MM.1S (cell line): ENCODE data around the gene PLSCR1.

Source experiments
- DNase-seq: peaks from one replicate; pipeline ENCODE4 v3.0.0-alpha.2; 2015
- H2AFZ ChIP-seq: fragments of 300-600 bp; sonication (generic); 2 replicates; pipeline ENCODE4 v1.6.0; 2016; ENCODE audit warnings: antibody characterized with exemption, low read length
- H3F3A ChIP-seq: fragments of 300-600 bp; sonication (generic); 2 replicates; pipeline ENCODE4 v1.6.1; 2016; ENCODE audit warnings: mild to moderate bottlenecking, antibody characterized with exemption, low read length, moderate library complexity, mixed read lengths; ENCODE audit not compliant: insufficient read depth
- H3K27ac ChIP-seq: fragments of 300-600 bp; sonication (generic); 2 replicates; pipeline ENCODE4 v1.5.1; 2016; ENCODE audit warnings: mild to moderate bottlenecking, low read length
- H3K27me3 ChIP-seq: fragments of 300-600 bp; sonication (generic); replicated peaks from 2 replicates; pipeline ENCODE4 v1.6.0; 2016; ENCODE audit warnings: low read length; ENCODE audit not compliant: insufficient read depth
- H3K36me3 ChIP-seq: fragments of 300-600 bp; sonication (generic); replicated peaks from 2 replicates; pipeline ENCODE4 v1.6.1; 2016; ENCODE audit warnings: mild to moderate bottlenecking, low read length, mixed read lengths; ENCODE audit not compliant: insufficient read depth
- H3K4me1 ChIP-seq: fragments of 300-600 bp; sonication (generic); 2 replicates; pipeline ENCODE4 v1.6.1; 2016; ENCODE audit warnings: low read length, mixed read lengths
- H3K4me2 ChIP-seq: fragments of 300-600 bp; sonication (generic); 2 replicates; pipeline ENCODE4 v1.6.0; 2016; ENCODE audit warnings: low read depth, low read length
- H3K4me3 ChIP-seq: fragments of 300-600 bp; sonication (generic); 2 replicates; pipeline ENCODE4 v1.5.1; 2016; ENCODE audit warnings: low read length, mixed read lengths
- H3K79me2 ChIP-seq: fragments of 300-600 bp; sonication (generic); 2 replicates; pipeline ENCODE4 v1.6.1; 2016; ENCODE audit warnings: mixed run types, low read length, mixed read lengths
- H3K9ac ChIP-seq: fragments of 300-600 bp; sonication (generic); 2 replicates; pipeline ENCODE4 v1.6.1; 2016; ENCODE audit warnings: low read length, mixed read lengths
- H3K9me2 ChIP-seq: fragments of 300-600 bp; sonication (generic); replicated peaks from 2 replicates; pipeline ENCODE4 v1.6.1; 2016; ENCODE audit warnings: mild to moderate bottlenecking, low read length, mixed read lengths; ENCODE audit not compliant: insufficient read depth
- H3K9me3 ChIP-seq: fragments of 300-600 bp; sonication (generic); replicated peaks from 2 replicates; pipeline ENCODE4 v1.6.1; 2016; ENCODE audit warnings: mild to moderate bottlenecking, low read length, mixed read lengths; ENCODE audit not compliant: insufficient read depth
- H4K20me1 ChIP-seq: fragments of 300-600 bp; sonication (generic); 2 replicates; pipeline ENCODE4 v1.6.1; 2016; ENCODE audit warnings: mild to moderate bottlenecking, low read length, moderate library complexity, mixed read lengths; ENCODE audit not compliant: insufficient read depth
- EZH2 ChIP-seq: fragments of 300-600 bp; sonication (generic); optimal IDR thresholded peaks from 2 replicates; pipeline ENCODE3; 2017; ENCODE audit warnings: low read depth, mild to moderate bottlenecking, antibody characterized with exemption, low read length, mixed read lengths
- EZH2phosphoT487 ChIP-seq: fragments of 300-600 bp; sonication (generic); IDR thresholded peaks from 2 replicates; pipeline ENCODE4 v1.6.1; 2018; ENCODE audit warnings: antibody characterized with exemption, low read length
- TF ChIP-seq, protein P1 (sequence below): fragments of 300-600 bp; sonication (generic); IDR thresholded peaks from 2 replicates; pipeline ENCODE4 v1.5.1; 2016; ENCODE audit warnings: antibody characterized with exemption, low read length, mixed read lengths

Gene PLSCR1

DNA sequence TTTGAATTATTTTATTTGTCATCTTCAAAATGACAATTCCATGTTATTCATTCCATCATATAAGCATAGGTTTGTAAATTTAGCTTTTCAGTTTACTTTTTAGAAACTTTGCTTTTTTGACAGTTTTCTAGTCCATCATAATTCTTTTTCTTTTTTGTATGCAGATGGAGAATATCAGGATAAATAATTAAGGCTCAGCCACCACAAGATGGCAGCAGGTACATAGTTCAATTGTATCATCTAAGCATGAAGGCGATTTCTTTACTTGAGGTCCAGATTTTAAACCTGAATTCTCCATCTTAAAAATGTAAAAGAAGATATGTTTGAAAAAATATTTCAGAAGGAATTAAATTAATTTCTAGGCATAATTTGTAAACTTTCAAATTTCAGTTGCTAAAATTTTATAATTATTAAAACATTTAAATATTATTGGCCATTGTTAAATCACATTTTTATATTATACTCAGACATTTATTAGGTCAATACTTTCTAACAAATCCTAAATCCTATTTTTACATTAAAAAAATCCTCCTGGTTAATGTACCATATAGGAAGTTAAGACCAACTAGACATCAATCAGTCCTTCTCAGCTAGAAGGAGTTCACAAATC, 45.6 kb upstream of the PLSCR1 start:
- Histone ChIP-seq H3K4me2 (no peak overlapping the region), H2AFZ (no peak overlapping the region), H3K4me1 (no peaks in the 10 kb centered on the region), H3K27me3 (no peaks in the 10 kb centered on the region), H3K36me3 (no peaks in the 10 kb centered on the region; the same call in 1 of the 2 replicates), H3K79me2 (no peaks in the 10 kb centered on the region), H3K9me3 (no peaks in the 10 kb centered on the region), H3K27ac (no peak overlapping the region), H3F3A (no peaks in the 10 kb centered on the region), H4K20me1 (no peaks in the 10 kb centered on the region), H3K9ac (no peak overlapping the region), H3K4me3 (no peak overlapping the region), H3K9me2 (no peaks in the 10 kb centered on the region)
- TF ChIP-seq EZH2phosphoT487: no peak
- TF ChIP-seq EZH2: no peak
- TF ChIP-seq, protein P1, sequence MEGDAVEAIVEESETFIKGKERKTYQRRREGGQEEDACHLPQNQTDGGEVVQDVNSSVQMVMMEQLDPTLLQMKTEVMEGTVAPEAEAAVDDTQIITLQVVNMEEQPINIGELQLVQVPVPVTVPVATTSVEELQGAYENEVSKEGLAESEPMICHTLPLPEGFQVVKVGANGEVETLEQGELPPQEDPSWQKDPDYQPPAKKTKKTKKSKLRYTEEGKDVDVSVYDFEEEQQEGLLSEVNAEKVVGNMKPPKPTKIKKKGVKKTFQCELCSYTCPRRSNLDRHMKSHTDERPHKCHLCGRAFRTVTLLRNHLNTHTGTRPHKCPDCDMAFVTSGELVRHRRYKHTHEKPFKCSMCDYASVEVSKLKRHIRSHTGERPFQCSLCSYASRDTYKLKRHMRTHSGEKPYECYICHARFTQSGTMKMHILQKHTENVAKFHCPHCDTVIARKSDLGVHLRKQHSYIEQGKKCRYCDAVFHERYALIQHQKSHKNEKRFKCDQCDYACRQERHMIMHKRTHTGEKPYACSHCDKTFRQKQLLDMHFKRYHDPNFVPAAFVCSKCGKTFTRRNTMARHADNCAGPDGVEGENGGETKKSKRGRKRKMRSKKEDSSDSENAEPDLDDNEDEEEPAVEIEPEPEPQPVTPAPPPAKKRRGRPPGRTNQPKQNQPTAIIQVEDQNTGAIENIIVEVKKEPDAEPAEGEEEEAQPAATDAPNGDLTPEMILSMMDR: peak; percentile 53
- DNase-seq: peak; percentile 53

DNA sequence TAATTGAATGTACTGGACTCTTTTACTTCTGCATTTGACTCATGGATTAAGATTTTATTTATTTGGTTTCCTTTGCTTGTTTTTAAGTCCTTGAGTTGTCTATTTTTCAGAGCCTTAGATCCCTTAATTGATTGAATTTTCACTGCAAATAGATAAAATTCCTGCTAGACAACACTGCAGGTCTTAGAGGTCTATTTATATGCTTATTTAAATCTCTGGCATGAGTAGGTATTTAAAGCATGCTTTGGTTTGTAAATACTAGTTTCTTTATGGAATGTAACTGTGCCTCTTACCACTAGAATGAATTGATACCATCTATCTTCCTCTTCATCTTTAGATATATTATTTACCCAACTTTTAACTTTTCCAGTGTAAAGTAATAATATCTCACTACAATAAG, 40.7 kb upstream of the PLSCR1 start:
- H3K27ac ChIP-seq: no peak overlapping the region
- no peaks in the 10 kb centered on the region; the same call in 1 of the 2 replicates for H3K36me3 ChIP-seq
- no peak overlapping the region for H3K9ac ChIP-seq
- TF ChIP-seq EZH2phosphoT487: no peak
- TF ChIP-seq, protein P1: no peak
- no peak for TF ChIP-seq EZH2
- no peaks in the 10 kb centered on the region for H3K4me1 ChIP-seq
- DNase-seq: no peak
- no peaks in the 10 kb centered on the region for H3K9me2 ChIP-seq
- no peaks in the 10 kb centered on the region for H3K79me2 ChIP-seq
- H3K27me3 ChIP-seq: no peaks in the 10 kb centered on the region
- no peaks in the 10 kb centered on the region for H4K20me1 ChIP-seq
- H3F3A ChIP-seq: no peaks in the 10 kb centered on the region
- H3K4me2 ChIP-seq: no peak overlapping the region
- H3K4me3 ChIP-seq: no peak overlapping the region
- H3K9me3 ChIP-seq: no peaks in the 10 kb centered on the region
- no peak overlapping the region for H2AFZ ChIP-seq

DNA sequence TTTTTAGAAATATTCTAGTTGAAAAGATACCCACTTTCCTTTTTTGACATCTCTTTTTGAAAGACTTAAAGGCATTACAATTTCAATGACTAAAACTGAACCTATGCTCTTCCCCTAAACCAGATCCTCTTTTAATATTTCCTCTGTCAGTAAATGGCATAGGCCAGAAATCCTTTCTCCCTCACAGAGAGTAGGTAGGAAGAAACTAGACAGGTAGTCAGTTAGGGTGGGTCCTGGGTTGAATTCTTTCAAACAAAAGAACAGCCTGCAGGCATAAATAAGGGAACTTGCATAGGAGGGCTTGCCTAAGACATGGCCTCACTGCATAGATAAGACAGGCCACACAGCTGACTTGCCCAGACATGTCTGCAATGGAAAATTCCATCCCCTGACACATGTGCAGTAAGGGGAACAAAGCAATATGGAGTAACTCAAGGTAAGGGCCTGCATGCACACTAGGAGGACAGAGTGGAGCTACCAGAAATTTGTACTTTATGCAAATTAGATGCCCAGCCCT, 37.6 kb upstream of the PLSCR1 start:
- no peaks in the 10 kb centered on the region for H4K20me1 ChIP-seq
- H3K4me3 ChIP-seq: no peak overlapping the region
- H2AFZ ChIP-seq: no peak overlapping the region
- no peaks in the 10 kb centered on the region; the same call in 1 of the 2 replicates for H3K36me3 ChIP-seq
- no peaks in the 10 kb centered on the region for H3F3A ChIP-seq
- no peaks in the 10 kb centered on the region for H3K79me2 ChIP-seq
- no peak overlapping the region for H3K9ac ChIP-seq
- no peak overlapping the region for H3K4me2 ChIP-seq
- TF ChIP-seq EZH2phosphoT487 (no peak), EZH2 (no peak)
- TF ChIP-seq, protein P1: no peak
- H3K27ac ChIP-seq: no peak overlapping the region
- H3K27me3 ChIP-seq: no peaks in the 10 kb centered on the region
- no peaks in the 10 kb centered on the region for H3K9me3 ChIP-seq
- no peak for DNase-seq
- no peaks in the 10 kb centered on the region for H3K4me1 ChIP-seq
- no peaks in the 10 kb centered on the region for H3K9me2 ChIP-seq
